ENCODE measurements around the gene CDH13.

The CDH13 gene

DNA sequence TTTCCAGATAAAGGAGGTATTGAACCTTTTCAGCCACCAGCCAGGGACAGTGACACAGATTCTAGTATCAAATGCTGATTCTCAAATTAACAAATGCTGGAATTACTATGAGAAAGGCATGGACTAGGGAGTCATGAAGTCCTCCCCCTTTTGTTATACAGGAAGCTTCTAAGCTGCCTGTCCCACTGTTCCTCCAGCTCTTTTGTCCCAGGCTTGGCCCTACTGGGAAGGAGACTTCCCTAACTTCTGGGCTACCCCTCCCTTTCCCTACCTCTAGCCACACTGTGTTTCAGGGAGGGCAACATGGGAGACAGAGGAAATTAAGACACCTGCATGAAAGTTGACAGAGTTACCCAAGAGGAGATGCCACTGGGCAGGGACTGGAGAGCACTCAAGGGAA lies 192.5 kb downstream of the CDH13 start:
- no peak overlapping the region for H3K27ac ChIP-seq
- no peak for TF ChIP-seq ZFX (IDR thresholded peaks at IDR 0.05)
- TF ChIP-seq, protein P1, sequence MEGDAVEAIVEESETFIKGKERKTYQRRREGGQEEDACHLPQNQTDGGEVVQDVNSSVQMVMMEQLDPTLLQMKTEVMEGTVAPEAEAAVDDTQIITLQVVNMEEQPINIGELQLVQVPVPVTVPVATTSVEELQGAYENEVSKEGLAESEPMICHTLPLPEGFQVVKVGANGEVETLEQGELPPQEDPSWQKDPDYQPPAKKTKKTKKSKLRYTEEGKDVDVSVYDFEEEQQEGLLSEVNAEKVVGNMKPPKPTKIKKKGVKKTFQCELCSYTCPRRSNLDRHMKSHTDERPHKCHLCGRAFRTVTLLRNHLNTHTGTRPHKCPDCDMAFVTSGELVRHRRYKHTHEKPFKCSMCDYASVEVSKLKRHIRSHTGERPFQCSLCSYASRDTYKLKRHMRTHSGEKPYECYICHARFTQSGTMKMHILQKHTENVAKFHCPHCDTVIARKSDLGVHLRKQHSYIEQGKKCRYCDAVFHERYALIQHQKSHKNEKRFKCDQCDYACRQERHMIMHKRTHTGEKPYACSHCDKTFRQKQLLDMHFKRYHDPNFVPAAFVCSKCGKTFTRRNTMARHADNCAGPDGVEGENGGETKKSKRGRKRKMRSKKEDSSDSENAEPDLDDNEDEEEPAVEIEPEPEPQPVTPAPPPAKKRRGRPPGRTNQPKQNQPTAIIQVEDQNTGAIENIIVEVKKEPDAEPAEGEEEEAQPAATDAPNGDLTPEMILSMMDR (conservative IDR thresholded peaks at IDR 0.05): no peak

DNA sequence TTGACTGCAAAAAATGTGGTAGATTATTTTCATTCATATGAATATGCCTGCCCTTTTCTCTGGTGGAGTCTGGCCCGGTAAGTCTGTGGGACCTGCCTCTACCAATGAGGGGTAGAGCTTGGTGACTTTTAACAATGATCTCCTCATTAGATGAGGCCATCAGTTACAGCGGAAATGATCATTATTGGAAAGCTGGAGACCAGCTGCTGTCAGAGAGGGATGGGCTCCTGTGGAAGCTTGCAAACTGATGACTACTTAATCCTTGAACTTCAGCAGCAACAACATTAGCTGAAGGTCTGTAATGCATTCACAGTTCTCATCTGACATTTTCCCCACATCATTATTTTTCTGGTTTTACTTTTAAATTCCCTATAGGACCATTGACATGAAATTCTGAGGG lies 194.1 kb downstream of the CDH13 start:
- no peak for TF ChIP-seq ZFX (IDR thresholded peaks at IDR 0.05)
- TF ChIP-seq, protein P1 (conservative IDR thresholded peaks at IDR 0.05): no peak
- H3K27ac ChIP-seq: no peak overlapping the region

DNA sequence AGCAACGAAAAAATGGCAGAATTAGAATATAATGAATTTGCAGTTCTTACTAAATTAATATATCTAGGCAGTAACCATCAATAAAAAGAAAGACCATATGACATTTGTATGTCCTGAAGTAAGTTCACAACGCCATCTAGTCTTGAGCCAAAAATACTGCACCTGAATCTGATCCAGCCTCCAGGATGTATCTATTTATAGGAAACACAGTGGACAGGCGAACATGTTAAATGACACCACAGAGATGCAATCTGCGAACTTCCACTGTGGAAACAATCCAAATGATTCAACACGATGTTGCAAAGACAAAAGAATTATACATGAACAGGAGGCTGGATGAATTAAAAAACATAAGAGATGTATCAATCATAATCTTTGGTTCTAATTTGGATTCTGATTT lies 197.6 kb downstream of the CDH13 start:
- H3K27ac ChIP-seq: no peak overlapping the region

GRCh38 chr16:82829301-82829700 lies 202.5 kb downstream of the CDH13 start:
- TF ChIP-seq ZFX (IDR thresholded peaks at IDR 0.05): no peak
- TF ChIP-seq, protein P1 (conservative IDR thresholded peaks at IDR 0.05): no peak
- H3K27ac ChIP-seq: no peak overlapping the region

More for the DNA sequence above, 197.6 kb downstream of the CDH13 start:
- TF ChIP-seq ZFX (IDR thresholded peaks at IDR 0.05): no peak
- TF ChIP-seq, protein P1 (conservative IDR thresholded peaks at IDR 0.05): no peak

DNA sequence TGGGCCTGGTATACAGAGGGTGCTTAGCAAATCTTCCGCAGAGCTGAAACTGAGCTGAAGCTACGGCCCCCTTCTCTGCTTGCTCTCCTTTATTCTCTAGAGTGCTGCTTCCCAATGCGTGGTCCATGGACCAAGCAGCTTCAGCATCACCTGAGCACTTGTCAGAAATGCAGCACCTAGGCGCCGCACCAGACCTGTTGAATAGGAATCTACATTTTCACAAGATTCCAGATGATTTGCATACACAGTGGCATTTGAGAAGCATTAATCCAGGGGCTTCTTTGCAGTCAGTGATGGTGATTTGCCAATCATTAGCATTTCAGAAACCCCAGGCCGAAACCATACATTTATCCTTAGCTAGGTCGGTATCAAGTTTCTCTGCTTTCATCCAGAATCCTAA lies 204.2 kb downstream of the CDH13 start:
- no peak for TF ChIP-seq ZFX (IDR thresholded peaks at IDR 0.05)
- TF ChIP-seq, protein P1 (conservative IDR thresholded peaks at IDR 0.05): no peak
- no peak overlapping the region for H3K27ac ChIP-seq

- no peak overlapping the region for H3K27ac ChIP-seq
- TF ChIP-seq, protein P1 (conservative IDR thresholded peaks at IDR 0.05): no peak
- no peak for TF ChIP-seq ZFX (IDR thresholded peaks at IDR 0.05)
Measured at GRCh38 chr16:82832821-82833220, 206.1 kb downstream of the CDH13 start.

- H3K27ac ChIP-seq: no peak overlapping the region
- TF ChIP-seq, protein P1 (conservative IDR thresholded peaks at IDR 0.05): no peak
- TF ChIP-seq ZFX (IDR thresholded peaks at IDR 0.05): no peak
Measured at GRCh38 chr16:82833378-82833993, 206.7 kb downstream of the CDH13 start.
